ENCODE data around the gene ADAMTSL5. TPM values are rescaled to one million over a fixed set of nuclear protein-coding genes. Genes with fewer than 3 reads are reported as not detected.

The ADAMTSL5 gene
- total RNA-seq, 1 experiment from 2014 or later = 23.9 TPM

DNA sequence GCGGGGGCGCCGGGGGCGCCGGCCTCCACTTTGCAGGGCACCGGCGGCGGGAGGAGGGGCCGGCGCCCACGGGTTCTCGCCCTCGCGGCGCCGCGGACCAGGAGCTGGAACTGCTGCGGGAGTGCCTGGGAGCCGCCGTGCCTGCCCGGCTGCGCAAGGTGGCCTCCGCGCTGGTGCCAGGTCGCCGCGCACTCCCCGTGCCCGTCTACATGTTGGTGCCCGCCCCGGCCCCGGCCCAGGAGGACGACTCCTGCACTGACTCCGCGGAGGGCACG lies 45.7 kb downstream of the ADAMTSL5 start:
- Histone ChIP-seq H3K9me3 (no peaks in the 10 kb centered on the region), H3K4me3 (ENCODE audit: low read depth, low read length) (no peak overlapping the region), H3K27me3 (replicated peaks; ENCODE audit: control insufficient read depth, insufficient read depth, low read length) (no peaks in the 10 kb centered on the region), H3K4me1 (peaks cover 13% of the 10 kb centered on the region; the same call in 1 of the 2 replicates), H3K36me3 (ENCODE audit: control insufficient read depth, insufficient read depth, low read length) (no peaks in the 10 kb centered on the region)
- no peaks in the 10 kb centered on the region for H3K9me3 Mint-ChIP-seq (ENCODE audit: unreplicated experiment)
- no peak overlapping the region for H3K27ac Mint-ChIP-seq (ENCODE audit: unreplicated experiment)
- intact Hi-C loops (cut with micrococcal nuclease; ENCODE audit: unreplicated experiment) = no loop called here
- CTCF ChIA-PET = no interaction called here
- H3K4me3 Mint-ChIP-seq (ENCODE audit: unreplicated experiment) = no peak overlapping the region
- H3K36me3 Mint-ChIP-seq (ENCODE audit: insufficient read depth, unreplicated experiment) = peaks cover 25% of the 10 kb centered on the region
- H3K4me1 Mint-ChIP-seq (ENCODE audit: low read depth, unreplicated experiment) = peaks cover 4% of the 10 kb centered on the region
- no peak for DNase-seq
- POLR2A ChIA-PET = no interaction called here
- TF ChIP-seq, protein P1, sequence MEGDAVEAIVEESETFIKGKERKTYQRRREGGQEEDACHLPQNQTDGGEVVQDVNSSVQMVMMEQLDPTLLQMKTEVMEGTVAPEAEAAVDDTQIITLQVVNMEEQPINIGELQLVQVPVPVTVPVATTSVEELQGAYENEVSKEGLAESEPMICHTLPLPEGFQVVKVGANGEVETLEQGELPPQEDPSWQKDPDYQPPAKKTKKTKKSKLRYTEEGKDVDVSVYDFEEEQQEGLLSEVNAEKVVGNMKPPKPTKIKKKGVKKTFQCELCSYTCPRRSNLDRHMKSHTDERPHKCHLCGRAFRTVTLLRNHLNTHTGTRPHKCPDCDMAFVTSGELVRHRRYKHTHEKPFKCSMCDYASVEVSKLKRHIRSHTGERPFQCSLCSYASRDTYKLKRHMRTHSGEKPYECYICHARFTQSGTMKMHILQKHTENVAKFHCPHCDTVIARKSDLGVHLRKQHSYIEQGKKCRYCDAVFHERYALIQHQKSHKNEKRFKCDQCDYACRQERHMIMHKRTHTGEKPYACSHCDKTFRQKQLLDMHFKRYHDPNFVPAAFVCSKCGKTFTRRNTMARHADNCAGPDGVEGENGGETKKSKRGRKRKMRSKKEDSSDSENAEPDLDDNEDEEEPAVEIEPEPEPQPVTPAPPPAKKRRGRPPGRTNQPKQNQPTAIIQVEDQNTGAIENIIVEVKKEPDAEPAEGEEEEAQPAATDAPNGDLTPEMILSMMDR (IDR thresholded peaks at IDR 0.05; ENCODE audit: insufficient read depth in 1 of 2, low read depth in 1 of 2, low read length in 1 of 2, severe bottlenecking in 1 of 2, unreplicated experiment in 1 of 2) = no peak
- H3K27me3 Mint-ChIP-seq (ENCODE audit: insufficient read depth, unreplicated experiment) = no peaks in the 10 kb centered on the region
- no TSS peak for BruUV-seq (replicated peaks)

DNA sequence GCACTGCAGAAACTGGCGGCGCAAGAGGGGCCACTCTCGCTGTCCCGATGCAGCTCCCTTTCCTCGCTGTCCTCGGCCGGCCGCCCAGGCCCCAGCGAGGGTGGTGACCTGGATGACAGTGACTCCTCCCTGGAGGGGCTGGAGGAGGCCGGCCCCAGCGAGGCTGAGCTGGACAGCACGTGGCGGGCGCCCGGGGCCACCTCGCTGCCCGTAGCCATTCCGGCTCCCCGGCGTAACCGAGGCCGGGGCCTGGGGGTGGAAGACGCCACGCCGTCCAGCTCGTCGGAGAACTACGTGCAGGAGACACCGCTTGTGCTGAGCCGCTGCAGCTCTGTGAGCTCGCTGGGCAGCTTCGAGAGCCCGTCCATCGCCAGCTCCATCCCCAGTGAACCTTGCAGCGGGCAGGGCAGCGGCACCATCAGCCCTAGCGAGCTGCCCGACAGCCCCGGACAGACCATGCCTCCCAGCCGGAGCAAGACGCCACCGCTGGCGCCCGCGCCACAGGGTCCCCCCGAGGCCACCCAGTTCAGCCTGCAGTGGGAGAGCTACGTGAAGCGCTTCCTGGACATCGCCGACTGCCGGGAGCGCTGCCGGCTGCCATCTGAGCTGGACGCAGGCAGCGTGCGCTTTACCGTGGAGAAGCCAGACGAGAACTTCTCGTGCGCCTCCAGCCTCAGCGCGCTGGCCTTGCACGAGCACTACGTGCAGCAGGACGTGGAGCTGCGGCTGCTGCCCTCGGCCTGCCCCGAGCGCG lies 46.2 kb downstream of the ADAMTSL5 start:
- ChIA-PET CTCF (no interaction called here), POLR2A (no interaction called here)
- Histone ChIP-seq H3K4me1 (peaks cover 8% of the 10 kb centered on the region; the same call in 1 of the 2 replicates), H3K9me3 (no peaks in the 10 kb centered on the region), H3K27me3 (replicated peaks; ENCODE audit: control insufficient read depth, insufficient read depth, low read length) (no peaks in the 10 kb centered on the region), H3K4me3 (ENCODE audit: low read depth, low read length) (no peak overlapping the region), H3K36me3 (ENCODE audit: control insufficient read depth, insufficient read depth, low read length) (no peaks in the 10 kb centered on the region)
- no peak overlapping the region for H3K4me3 Mint-ChIP-seq (ENCODE audit: unreplicated experiment)
- no peaks in the 10 kb centered on the region for H3K9me3 Mint-ChIP-seq (ENCODE audit: unreplicated experiment)
- H3K27ac Mint-ChIP-seq (ENCODE audit: unreplicated experiment) = no peak overlapping the region
- H3K4me1 Mint-ChIP-seq (ENCODE audit: low read depth, unreplicated experiment) = no peaks in the 10 kb centered on the region
- DNase-seq = no peak
- H3K27me3 Mint-ChIP-seq (ENCODE audit: insufficient read depth, unreplicated experiment) = no peaks in the 10 kb centered on the region
- TF ChIP-seq, protein P1 (IDR thresholded peaks at IDR 0.05; ENCODE audit: insufficient read depth in 1 of 2, low read depth in 1 of 2, low read length in 1 of 2, severe bottlenecking in 1 of 2, unreplicated experiment in 1 of 2) = no peak
- BruUV-seq (replicated peaks) = no TSS peak
- intact Hi-C loops (cut with micrococcal nuclease; ENCODE audit: unreplicated experiment) = no loop called here
- peaks cover 20% of the 10 kb centered on the region for H3K36me3 Mint-ChIP-seq (ENCODE audit: insufficient read depth, unreplicated experiment)

DNA sequence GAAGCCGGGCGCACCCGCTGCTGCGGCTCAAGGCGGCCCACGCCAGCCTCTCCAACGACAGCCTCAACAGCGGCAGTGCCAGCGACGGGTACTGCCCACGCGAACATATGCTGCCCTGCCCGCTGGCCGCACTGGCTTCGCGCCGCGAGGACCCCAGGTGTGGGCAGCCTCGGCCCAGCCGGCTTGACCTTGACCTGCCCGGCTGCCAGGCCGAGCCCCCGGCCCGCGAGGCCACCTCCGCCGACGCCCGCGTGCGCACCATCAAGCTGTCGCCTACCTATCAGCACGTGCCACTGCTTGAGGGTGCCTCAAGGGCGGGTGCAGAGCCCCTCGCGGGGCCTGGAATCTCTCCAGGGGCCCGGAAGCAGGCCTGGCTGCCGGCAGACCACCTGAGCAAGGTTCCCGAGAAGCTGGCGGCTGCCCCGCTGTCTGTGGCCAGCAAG lies 46.8 kb downstream of the ADAMTSL5 start:
- no peaks in the 10 kb centered on the region for H3K4me1 Mint-ChIP-seq (ENCODE audit: low read depth, unreplicated experiment)
- TF ChIP-seq, protein P1 (IDR thresholded peaks at IDR 0.05; ENCODE audit: insufficient read depth in 1 of 2, low read depth in 1 of 2, low read length in 1 of 2, severe bottlenecking in 1 of 2, unreplicated experiment in 1 of 2) = no peak
- H3K27me3 Mint-ChIP-seq (ENCODE audit: insufficient read depth, unreplicated experiment) = no peaks in the 10 kb centered on the region
- H3K4me1 ChIP-seq = 0 out of 2 replicates have a peak, but pooled peaks cover 2% of the 10 kb centered on the region
- H3K9me3 Mint-ChIP-seq (ENCODE audit: unreplicated experiment) = no peaks in the 10 kb centered on the region
- no peak overlapping the region for H3K4me3 ChIP-seq (ENCODE audit: low read depth, low read length)
- no TSS peak for BruUV-seq (replicated peaks)
- H3K36me3 ChIP-seq (ENCODE audit: control insufficient read depth, insufficient read depth, low read length) = no peaks in the 10 kb centered on the region
- intact Hi-C loops (cut with micrococcal nuclease; ENCODE audit: unreplicated experiment) = no loop called here
- ChIA-PET CTCF (no interaction called here), POLR2A (no interaction called here)
- no peaks in the 10 kb centered on the region for H3K27me3 ChIP-seq (replicated peaks; ENCODE audit: control insufficient read depth, insufficient read depth, low read length)
- no peak overlapping the region for H3K4me3 Mint-ChIP-seq (ENCODE audit: unreplicated experiment)
- no peak overlapping the region for H3K27ac Mint-ChIP-seq (ENCODE audit: unreplicated experiment)
- H3K9me3 ChIP-seq = no peaks in the 10 kb centered on the region
- DNase-seq = no peak
- H3K36me3 Mint-ChIP-seq (ENCODE audit: insufficient read depth, unreplicated experiment) = peaks cover 14% of the 10 kb centered on the region
